RWPE1 (cell line): ENCODE data around the gene UTP25.
A peak's percentile ranks its signal among the peaks of the same experiment; 100 is the strongest.

ENCODE experiments used
- CTCF ChIA-PET: fragments of 350-600 bp; sonication (Branson Sonifier 250); formaldehyde crosslinking; extraction: SDS; loops from one replicate; lab custom pipeline; 2021; lab: Yijun Ruan, JAX
- POLR2A ChIA-PET: fragments of 400-600 bp; formaldehyde crosslinking; extraction: SDS; loops from one replicate; lab custom pipeline; 2020; ENCODE audit warnings: antibody characterized with exemption; ENCODE audit not compliant: low non-redundant PET; lab: Yijun Ruan, JAX
- DNase-seq: peaks from one replicate; pipeline ENCODE4 v3.0.0; 2012; ENCODE audit warnings: low spot score
- H3K27ac ChIP-seq: fragments of 450-650 bp; 2 replicates; pipeline ENCODE4 v1.5.1; 2017
- CTCF ChIP-seq: fragments of 450-650 bp; conservative IDR thresholded peaks from 2 replicates; pipeline ENCODE4 v1.5.1; 2017; ENCODE audit warnings: low read depth, mild to moderate bottlenecking

Gene UTP25

DNA sequence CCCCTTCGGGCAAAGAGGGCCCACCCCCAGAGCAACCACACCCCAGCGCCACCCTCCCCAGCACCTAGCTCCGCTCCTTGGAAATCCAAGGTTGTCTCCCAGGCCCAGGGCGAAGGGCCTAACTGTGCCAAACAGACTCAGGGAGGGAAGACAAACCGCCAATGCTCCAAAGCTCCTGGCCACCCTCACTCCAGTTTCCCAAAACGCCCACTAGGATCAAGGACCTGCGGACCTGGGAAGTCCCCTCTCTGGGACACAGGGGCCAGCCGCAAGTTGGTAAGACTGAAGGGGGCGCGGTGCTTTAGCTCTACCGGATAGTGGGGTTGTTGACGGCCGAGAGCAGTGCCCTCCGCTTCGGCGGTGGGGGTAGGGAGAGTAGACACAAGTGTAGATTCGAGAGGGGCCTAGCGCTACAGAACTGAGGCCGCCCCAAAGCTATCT is 22.4 kb upstream of the UTP25 start:
- H3K27ac ChIP-seq, result peak overlapping the region; percentile 82

GRCh38 chr1:209805875-209806760 is 21.7 kb upstream of the UTP25 start, which contains the start of gene IRF6:
Gene IRF6, minus strand, starts transcription at chr1:209806142. Its CDS starts 4,729 bp downstream, at chr1:209801413.
- POLR2A ChIA-PET, result interaction anchor here (1.2 to 2.2 kb wide), 4 partner anchors 10 to 21 kb away, joined by 3 to 28 read pairs (median 8); no protein-coding TSS in a partner anchor
- peak within 1 kb of the TSS; percentile 82 for H3K27ac ChIP-seq
- CTCF ChIA-PET, result interaction anchor here (0.6 to 3.1 kb wide), 3 partner anchors 17 to 30 kb away, joined by 4 to 21 read pairs (median 4); partner anchors contain the start of gene UTP25
- no peak for TF ChIP-seq CTCF
- peak; percentile 88 for DNase-seq

More for the DNA sequence above, 22.4 kb upstream of the UTP25 start:
- no peak for TF ChIP-seq CTCF
- DNase-seq, result no peak
- POLR2A ChIA-PET, result interaction anchor here (1.2 to 2.2 kb wide), 3 partner anchors 11 to 21 kb away, joined by 3 to 28 read pairs (median 6); no protein-coding TSS in a partner anchor
- CTCF ChIA-PET, result interaction anchor here (0.5 to 3.1 kb wide), 4 partner anchors 17 to 31 kb away, joined by 4 to 21 read pairs (median 4); partner anchors contain the start of gene UTP25

GRCh38 chr1:209807509-209807908 is 20.3 kb upstream of the UTP25 start:
- TF ChIP-seq CTCF, result no peak
- CTCF ChIA-PET, result interaction anchor here (0.7 to 2.4 kb wide), 2 partner anchors 16 to 20 kb away, joined by 6 to 19 read pairs; no protein-coding TSS in a partner anchor
- H3K27ac ChIP-seq, result no peak overlapping the region
- DNase-seq, result no peak
- POLR2A ChIA-PET, result interaction anchor here (1.2 to 1.3 kb wide), 2 partner anchors 9 to 10 kb away, joined by 11 to 16 read pairs; no protein-coding TSS in a partner anchor

DNA sequence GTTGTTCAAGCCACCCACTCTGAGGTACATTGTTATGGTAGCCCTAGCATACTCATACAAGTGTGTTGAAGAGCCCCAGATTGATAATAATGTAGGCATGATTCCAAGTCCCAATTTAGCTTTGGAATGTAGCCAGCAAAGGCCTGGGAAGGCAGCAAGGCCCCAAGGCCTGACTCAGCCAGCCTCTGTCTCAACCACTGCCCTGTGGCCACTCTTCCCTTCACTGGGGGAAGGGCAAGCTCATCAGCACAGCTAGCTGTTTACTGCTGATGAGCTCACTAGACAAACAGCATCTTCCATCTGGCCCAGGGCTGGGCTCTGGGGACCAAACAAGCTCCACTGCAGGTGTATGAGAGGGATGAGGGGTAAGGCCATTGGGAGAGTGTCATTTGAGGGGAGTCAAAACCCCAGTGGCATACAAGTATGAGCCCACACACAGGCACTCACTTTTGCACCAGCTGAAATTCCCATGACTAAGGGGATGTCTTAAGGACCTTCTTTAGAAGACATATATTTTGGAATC is 19.7 kb upstream of the UTP25 start:
- peak overlapping the region; percentile 71 for H3K27ac ChIP-seq
- peak; percentile 92 for DNase-seq
- ChIA-PET CTCF (interaction anchor here (2.4 kb wide), 1 partner anchor 15 kb away, joined by 19 read pairs; no protein-coding TSS in a partner anchor), POLR2A (interaction anchor here (1.3 kb wide), 1 partner anchor 8 kb away, joined by 16 read pairs; no protein-coding TSS in a partner anchor)
- no peak for TF ChIP-seq CTCF

GRCh38 chr1:209809611-209810010 is 18.2 kb upstream of the UTP25 start:
- CTCF ChIA-PET, result interaction anchor here (2.4 kb wide), 1 partner anchor 14 kb away, joined by 19 read pairs; no protein-coding TSS in a partner anchor
- H3K27ac ChIP-seq, result no peak overlapping the region
- TF ChIP-seq CTCF, result no peak
- POLR2A ChIA-PET, result no interaction called here
- DNase-seq, result peak; percentile 87

- TF ChIP-seq CTCF, result no peak
- no peak for DNase-seq
- ChIA-PET POLR2A (no interaction called here), CTCF (interaction anchor here (1.4 kb wide), 1 partner anchor 12 kb away, joined by 4 read pairs; no protein-coding TSS in a partner anchor)
- no peak overlapping the region for H3K27ac ChIP-seq
Measured at GRCh38 chr1:209810783-209811182, 17.0 kb upstream of the UTP25 start.
